Peyer's patch (tissue), 4 donors: ENCODE measurements around the gene FOSL1. TPM values are rescaled to one million over a fixed set of nuclear protein-coding genes. Genes with fewer than 3 reads are reported as not detected.

Experiments used
- DNase-seq, 3 donors: peaks; one replicate each; pipeline ENCODE4 v3.0.0-alpha.2; 2017 to 2019
- H3K27ac ChIP-seq, 4 donors: fragments of 200-600 bp; sonication (generic); one replicate each; pipeline ENCODE4 v1.5.1; 2016 to 2019
- H3K27me3 ChIP-seq, 2 donors: fragments of 200-600 bp; sonication (generic); one replicate each; pipeline ENCODE4 v1.5.1; 2019
- H3K36me3 ChIP-seq, 3 donors: fragments of 200-600 bp; sonication (generic); one replicate each; pipeline ENCODE4 v1.5.1; 2016 to 2019
- H3K4me1 ChIP-seq, 4 donors: fragments of 200-600 bp; sonication (generic); one replicate each; pipeline ENCODE4 v1.5.1; 2016 to 2019
- H3K4me3 ChIP-seq, 4 donors: fragments of 200-600 bp; sonication (generic); 1 replicate in 3 of 4; 2 replicates in 1 of 4; pipeline ENCODE4 v1.5.1; 2016 to 2019; ENCODE audit warnings: mild to moderate bottlenecking in 1 of 4
- H3K9me3 ChIP-seq, 4 donors: fragments of 200-600 bp; sonication (generic); one replicate each; pipeline ENCODE4 v1.5.1; 2016 to 2019; ENCODE audit warnings: mild to moderate bottlenecking in 1 of 4
- POLR2A ChIP-seq, 2 donors: fragments of 450-650 bp; IDR thresholded peaks; one replicate each; pipeline ENCODE4 v1.5.1; 2017; ENCODE audit warnings: antibody characterized with exemption in 2 of 2, mild to moderate bottlenecking in 2 of 2, moderate library complexity in 2 of 2
- total RNA-seq, 4 donors: library from RNA; depleted of rRNA; stranded (reverse); fragments of >200 nt; gene quantifications; one replicate each; pipeline ENCODE4 v1.1.0, GENCODE V29; 2016
- TF ChIP-seq, protein P1 (sequence below), 6 experiments: fragments of 450-650 bp in 4 of 6; fragments of 200-600 bp in 2 of 6; sonication (generic) in 1 of 6; IDR thresholded peaks; one replicate each; pipeline ENCODE4 v1.5.1; 2017 to 2019; ENCODE audit warnings: antibody characterized with exemption in 6 of 6, mild to moderate bottlenecking in 3 of 6, moderate library complexity in 1 of 6

The FOSL1 gene
- total RNA-seq, 4 donors from 2014 or later = 1.5 to 7.4 (median 1.7) TPM; not detected in 1

DNA sequence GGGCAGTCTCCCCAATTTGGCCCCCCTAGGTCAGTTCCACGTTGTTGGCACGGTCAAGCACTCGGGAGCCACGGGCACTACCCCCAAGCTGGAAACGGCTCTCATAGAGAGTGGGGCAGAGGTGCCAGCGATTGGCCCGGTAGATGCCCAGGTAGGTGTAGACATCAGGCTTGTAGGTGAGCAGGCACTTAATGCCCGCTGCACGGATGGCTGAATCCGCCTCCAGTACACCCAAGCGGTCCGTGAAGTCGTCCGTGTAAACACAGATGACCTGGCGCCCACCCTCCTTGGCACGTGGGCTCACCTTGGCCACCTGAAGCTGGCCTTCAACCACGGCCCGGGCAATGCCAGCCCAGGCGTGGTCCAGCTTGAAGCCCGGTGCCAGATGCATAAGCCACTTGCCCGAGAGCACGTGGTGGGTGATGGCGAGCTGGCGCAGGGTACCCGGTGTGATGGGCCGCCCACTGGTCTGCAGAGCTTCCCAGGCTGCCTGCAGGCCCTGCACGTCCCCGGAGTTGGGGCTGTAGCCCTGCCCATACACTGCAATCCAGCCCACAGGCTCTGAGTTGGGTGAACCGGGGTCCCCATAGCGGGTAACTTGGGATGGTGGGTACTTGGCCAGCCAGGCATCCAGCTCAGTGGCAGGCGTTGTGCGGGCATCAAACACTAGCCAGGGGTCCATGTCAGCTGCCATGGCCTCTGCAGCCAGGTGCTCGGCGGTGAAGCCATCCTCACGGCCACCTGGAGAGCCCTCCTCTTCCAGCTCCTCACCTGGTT lies 17.4 kb upstream of the FOSL1 start:
- Histone ChIP-seq H3K4me3 (peak overlapping the region; percentile 92 to 99 (median 96)), H3K9me3 (no peaks in the 10 kb centered on the region), H3K4me1 (peaks cover 2 to 48% (median 21%) of the 10 kb centered on the region in 4 donors), H3K36me3 (peaks cover 0 to 13% (median 0%) of the 10 kb centered on the region in 3 donors), H3K27ac (peak overlapping the region in 3 of 4 donors; percentile 88 to 100 (median 98)), H3K27me3 (no peaks in the 10 kb centered on the region)
- no peak for TF ChIP-seq POLR2A (IDR thresholded peaks at IDR 0.05)
- TF ChIP-seq, protein P1, sequence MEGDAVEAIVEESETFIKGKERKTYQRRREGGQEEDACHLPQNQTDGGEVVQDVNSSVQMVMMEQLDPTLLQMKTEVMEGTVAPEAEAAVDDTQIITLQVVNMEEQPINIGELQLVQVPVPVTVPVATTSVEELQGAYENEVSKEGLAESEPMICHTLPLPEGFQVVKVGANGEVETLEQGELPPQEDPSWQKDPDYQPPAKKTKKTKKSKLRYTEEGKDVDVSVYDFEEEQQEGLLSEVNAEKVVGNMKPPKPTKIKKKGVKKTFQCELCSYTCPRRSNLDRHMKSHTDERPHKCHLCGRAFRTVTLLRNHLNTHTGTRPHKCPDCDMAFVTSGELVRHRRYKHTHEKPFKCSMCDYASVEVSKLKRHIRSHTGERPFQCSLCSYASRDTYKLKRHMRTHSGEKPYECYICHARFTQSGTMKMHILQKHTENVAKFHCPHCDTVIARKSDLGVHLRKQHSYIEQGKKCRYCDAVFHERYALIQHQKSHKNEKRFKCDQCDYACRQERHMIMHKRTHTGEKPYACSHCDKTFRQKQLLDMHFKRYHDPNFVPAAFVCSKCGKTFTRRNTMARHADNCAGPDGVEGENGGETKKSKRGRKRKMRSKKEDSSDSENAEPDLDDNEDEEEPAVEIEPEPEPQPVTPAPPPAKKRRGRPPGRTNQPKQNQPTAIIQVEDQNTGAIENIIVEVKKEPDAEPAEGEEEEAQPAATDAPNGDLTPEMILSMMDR (IDR thresholded peaks at IDR 0.05) = no peak
- DNase-seq = no peak

DNA sequence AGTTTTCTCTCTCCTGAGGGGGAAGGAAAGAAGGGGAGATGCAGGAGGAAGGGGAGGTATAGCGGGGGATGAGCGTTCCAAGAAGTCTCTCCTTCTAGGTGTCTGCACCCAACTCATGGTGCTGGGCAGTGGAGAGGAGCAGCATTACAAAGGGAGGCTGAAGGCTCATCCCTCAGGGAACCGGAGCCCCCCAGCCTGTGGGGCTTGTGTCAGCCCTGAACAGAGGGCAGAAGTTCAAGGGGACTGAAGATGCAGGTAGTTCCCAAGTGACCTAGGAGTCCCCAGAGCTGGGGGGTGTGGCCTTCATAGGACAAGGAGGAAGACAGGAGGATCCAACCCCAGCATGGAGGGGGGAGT lies 16.9 kb upstream of the FOSL1 start:
- peaks cover 2 to 48% (median 21%) of the 10 kb centered on the region in 4 donors for H3K4me1 ChIP-seq
- H3K27me3 ChIP-seq = no peaks in the 10 kb centered on the region
- peaks cover 0 to 8% (median 0%) of the 10 kb centered on the region in 3 donors for H3K36me3 ChIP-seq
- peak overlapping the region in 2 of 4 donors; percentile 75 to 98 for H3K27ac ChIP-seq
- DNase-seq = no peak
- TF ChIP-seq POLR2A (IDR thresholded peaks at IDR 0.05) = no peak
- TF ChIP-seq, protein P1 (IDR thresholded peaks at IDR 0.05) = no peak
- H3K4me3 ChIP-seq = peak overlapping the region in 1 of 4 donors; percentile 94
- H3K9me3 ChIP-seq = no peaks in the 10 kb centered on the region

DNA sequence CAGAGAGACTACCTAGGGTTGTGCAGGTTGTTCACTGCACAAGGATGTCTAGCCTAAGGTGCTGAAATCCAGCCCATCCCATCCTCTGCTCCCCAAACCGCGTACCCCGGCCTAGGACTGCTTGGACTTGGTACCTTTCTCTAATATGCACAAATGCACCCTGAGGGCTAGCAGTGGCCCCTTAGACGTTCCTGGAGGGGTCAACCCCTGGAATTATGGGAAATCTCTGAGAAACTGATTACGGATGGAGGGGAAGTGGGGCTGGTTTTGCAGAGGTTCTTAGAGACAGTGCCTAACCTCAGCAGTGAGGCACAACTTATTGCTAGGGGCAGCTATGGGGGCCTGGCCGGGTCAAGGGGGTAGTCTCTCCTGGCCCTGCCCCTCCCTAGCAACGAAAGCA lies 16.2 kb upstream of the FOSL1 start:
- peaks cover 0 to 3% (median 0%) of the 10 kb centered on the region in 3 donors for H3K36me3 ChIP-seq
- no peak overlapping the region for H3K4me3 ChIP-seq
- H3K27ac ChIP-seq = peak overlapping the region; percentile 25 to 98 (median 78)
- DNase-seq = no peak
- no peaks in the 10 kb centered on the region for H3K9me3 ChIP-seq
- TF ChIP-seq, protein P1 (IDR thresholded peaks at IDR 0.05) = no peak
- no peak for TF ChIP-seq POLR2A (IDR thresholded peaks at IDR 0.05)
- no peaks in the 10 kb centered on the region for H3K27me3 ChIP-seq
- H3K4me1 ChIP-seq = peaks cover 2 to 51% (median 21%) of the 10 kb centered on the region in 4 donors

DNA sequence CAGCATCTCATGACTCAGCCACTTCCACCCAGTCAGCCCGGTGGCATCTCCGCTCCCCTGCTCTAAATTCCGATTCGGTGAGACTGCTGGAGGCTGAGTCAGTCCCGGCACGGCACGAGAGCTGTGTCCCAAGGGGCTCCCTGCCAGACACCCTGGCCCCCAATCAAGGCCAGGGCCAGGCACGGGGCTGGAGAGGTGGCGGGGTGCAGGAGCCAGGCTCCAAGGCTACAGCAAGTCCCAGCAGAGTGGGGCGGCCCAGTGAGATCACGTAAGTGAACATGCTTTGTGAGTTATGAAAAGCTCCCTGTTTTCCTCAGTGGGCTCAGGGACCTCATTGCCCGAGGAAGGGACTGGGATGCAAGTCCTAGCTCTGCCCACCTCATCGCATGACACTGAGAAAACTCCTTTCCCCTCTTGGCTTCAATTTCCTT lies 15.6 kb upstream of the FOSL1 start:
- Histone ChIP-seq H3K4me3 (no peak overlapping the region), H3K27me3 (no peaks in the 10 kb centered on the region), H3K4me1 (peaks cover 2 to 49% (median 21%) of the 10 kb centered on the region in 4 donors), H3K9me3 (no peaks in the 10 kb centered on the region), H3K27ac (peak overlapping the region; percentile 60 to 81 (median 70)), H3K36me3 (no peaks in the 10 kb centered on the region)
- DNase-seq = peak; percentile 31 to 75 (median 56)
- TF ChIP-seq, protein P1 (IDR thresholded peaks at IDR 0.05) = no peak
- no peak for TF ChIP-seq POLR2A (IDR thresholded peaks at IDR 0.05)

DNA sequence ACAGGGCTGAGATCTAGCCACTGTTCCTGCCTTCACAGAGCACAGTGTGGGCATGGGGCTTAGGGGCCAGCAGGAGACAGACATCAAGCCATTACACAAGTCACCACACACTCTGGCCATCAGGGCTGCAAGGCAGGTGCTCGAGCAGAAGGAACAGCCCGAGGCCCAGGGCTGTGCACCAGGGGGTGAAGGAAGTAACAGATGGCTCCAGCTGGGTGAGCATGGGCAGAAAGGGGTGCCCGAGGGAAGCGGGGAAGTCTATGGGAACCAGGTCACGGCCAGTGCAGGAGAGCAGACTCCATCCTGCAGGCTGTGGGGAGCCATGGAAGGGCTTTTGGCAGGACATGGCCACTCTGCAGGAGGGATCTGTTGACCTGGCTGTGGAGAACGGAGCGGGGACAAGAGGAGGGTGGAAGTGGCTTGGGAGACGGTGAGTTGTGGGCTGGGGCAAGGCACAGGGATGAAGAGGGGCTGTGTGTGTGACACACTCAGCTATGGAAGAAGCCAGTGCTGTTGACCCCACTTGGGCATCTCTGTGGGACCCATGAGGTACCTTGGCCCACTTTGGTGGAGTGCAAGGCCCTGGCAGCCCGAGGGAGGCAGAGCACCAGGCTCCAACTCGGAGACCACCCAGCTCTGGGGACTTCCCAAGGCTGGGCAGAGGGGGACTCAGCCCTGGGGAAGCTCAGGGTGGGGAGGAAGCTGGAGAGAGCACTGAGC lies 15.1 kb upstream of the FOSL1 start:
- Histone ChIP-seq H3K4me3 (no peak overlapping the region), H3K27me3 (no peaks in the 10 kb centered on the region), H3K4me1 (peaks cover 2 to 43% (median 16%) of the 10 kb centered on the region in 4 donors), H3K36me3 (no peaks in the 10 kb centered on the region), H3K27ac (peak overlapping the region; percentile 60 to 81 (median 70)), H3K9me3 (no peaks in the 10 kb centered on the region)
- TF ChIP-seq POLR2A (IDR thresholded peaks at IDR 0.05) = no peak
- TF ChIP-seq, protein P1 (IDR thresholded peaks at IDR 0.05) = no peak
- DNase-seq = no peak
